HepG2 (cell line): Measurements from ENCODE around the gene SORBS2. TPM values are rescaled to one million over a fixed set of nuclear protein-coding genes. Genes with fewer than 3 reads are reported as not detected.

Source experiments
- ATAC-seq: fragments of 200-7000 bp; cut with Tn5 transposase; 3 replicates; pipeline ENCODE4 v1.9.1; 2020; ENCODE audit warnings: mild to moderate bottlenecking, moderate library complexity
- BruUV-seq: library from RNA; stranded (reverse); fragments of 400-500 nt; replicated peaks from 2 replicates; lab custom pipeline; 2021; lab: Mats Ljungman, UMichigan
- CTCF ChIA-PET: fragments of 300-600 bp; formaldehyde crosslinking; extraction: SDS; loops from one replicate; lab custom pipeline; 2021; ENCODE audit warnings: low total read pairs, inconsistent platforms, low intra/inter-chr PET ratio; lab: Yijun Ruan, JAX
- POLR2A ChIA-PET: fragments of 350-600 bp; sonication (Branson Sonifier 250); formaldehyde crosslinking; loops from one replicate; lab custom pipeline; 2020; ENCODE audit warnings: antibody characterized with exemption, inconsistent platforms; lab: Yijun Ruan, JAX
- DNase-seq: peaks from one replicate; pipeline ENCODE4 v3.0.0-alpha.2; 2015; ENCODE audit warnings: low spot score
- FAIRE-seq: peaks from 3 replicates; lab custom pipeline; 2011; peaks lifted over from hg19 to GRCh38; lab: Jason Lieb, UNC
- H2AFZ ChIP-seq: one replicate; pipeline ENCODE4 v1.6.1; 2011; ENCODE audit warnings: low read length, inconsistent platforms
- H3K27ac ChIP-seq: fragments of 300-600 bp; 3 replicates; pipeline ENCODE4 v1.8.0; 2011; ENCODE audit warnings: mixed run types, mild to moderate bottlenecking, mixed read lengths, low read length, inconsistent platforms; ENCODE audit not compliant: insufficient read depth; ENCODE audit errors: extremely low read length
- H3K27me3 ChIP-seq, 2 experiments: fragments of 200-600 bp in 1 of 2; 2 replicates in 1 of 2; 3 replicates in 1 of 2; pipeline versions ENCODE4 v1.6.0 to v1.8.0; 2011; ENCODE audit warnings: low read length in 2 of 2, mild to moderate bottlenecking in 2 of 2, moderate library complexity in 2 of 2, inconsistent platforms in 1 of 2; ENCODE audit not compliant: insufficient read depth in 2 of 2, control insufficient read depth in 1 of 2
- H3K36me3 ChIP-seq, 2 experiments: fragments of 200-600 bp in 1 of 2; replicated peaks in 1 of 2; 2 replicates in 1 of 2; 3 replicates in 1 of 2; pipeline versions ENCODE4 v1.5.1 to v1.8.0; 2011; ENCODE audit warnings: low read length in 2 of 2, inconsistent platforms in 1 of 2; ENCODE audit not compliant: insufficient read depth in 2 of 2, control insufficient read depth in 1 of 2
- H3K4me1 ChIP-seq: 2 replicates; pipeline ENCODE4 v1.5.1; 2012; ENCODE audit warnings: low read length, inconsistent platforms; ENCODE audit not compliant: insufficient read depth
- H3K4me2 ChIP-seq: 2 replicates; pipeline ENCODE4 v1.6.0; 2011; ENCODE audit warnings: low read depth, low read length, inconsistent platforms
- H3K4me3 ChIP-seq, 3 experiments: fragments of 200-600 bp in 1 of 3; sonication (generic), shearing (Covaris generic) in 1 of 3; replicated peaks in 1 of 3; 2 replicates each; pipeline ENCODE4 v1.5.1; 2011 to 2016; ENCODE audit warnings: low read length in 3 of 3, inconsistent platforms in 2 of 3, low read depth in 2 of 3, mild to moderate bottlenecking in 2 of 3, control low read depth in 1 of 3, mixed read lengths in 1 of 3; ENCODE audit not compliant: insufficient read depth in 1 of 3
- H3K79me2 ChIP-seq: one replicate; pipeline ENCODE4 v1.6.1; 2011; ENCODE audit warnings: low read length, inconsistent platforms; ENCODE audit not compliant: insufficient read depth
- H3K9ac ChIP-seq: 2 replicates; pipeline ENCODE4 v1.6.0; 2011; ENCODE audit warnings: mild to moderate bottlenecking, low read depth, low read length, inconsistent platforms; ENCODE audit not compliant: insufficient read depth
- H3K9me3 ChIP-seq: 2 replicates; pipeline ENCODE4 v1.5.1; 2012; ENCODE audit warnings: mild to moderate bottlenecking, low read length
- H4K20me1 ChIP-seq: 2 replicates; pipeline ENCODE4 v1.6.0; 2011; ENCODE audit warnings: inconsistent platforms, mild to moderate bottlenecking, low read length, moderate library complexity; ENCODE audit not compliant: insufficient read depth
- ASH2L ChIP-seq: fragments of 300-600, 200-600 bp; sonication (generic); IDR thresholded peaks from 2 replicates; pipeline ENCODE4 v1.7.0; 2017; ENCODE audit warnings: low read depth, mild to moderate bottlenecking, moderate library complexity, mixed read lengths, low read length; ENCODE audit not compliant: insufficient read length
- KDM5A ChIP-seq: fragments of 200-600 bp; sonication (generic); IDR thresholded peaks from 2 replicates; pipeline ENCODE4 v1.7.0; 2018; ENCODE audit warnings: antibody characterized with exemption, mild to moderate bottlenecking, low read length, borderline replicate concordance
- SIX4 ChIP-seq: sonication (generic); formaldehyde crosslinking; IDR thresholded peaks from 2 replicates; pipeline ENCODE4 v1.4.0; 2020; ENCODE audit warnings: missing genetic modification reagents
- SRSF9 ChIP-seq: fragments of 200-400 bp; formaldehyde crosslinking; IDR thresholded peaks from 2 replicates; pipeline ENCODE4 v1.6.1; 2018; ENCODE audit warnings: borderline replicate concordance, mild to moderate bottlenecking, low read depth, low read length; ENCODE audit not compliant: insufficient read depth, poor library complexity, severe bottlenecking
- ZFP82 ChIP-seq: sonication (generic); formaldehyde crosslinking; IDR thresholded peaks from 2 replicates; pipeline ENCODE4 v1.5.1; 2020; ENCODE audit warnings: mild to moderate bottlenecking, missing genetic modification reagents, borderline replicate concordance
- ZSCAN12 ChIP-seq: sonication (generic); formaldehyde crosslinking; IDR thresholded peaks from 2 replicates; pipeline ENCODE4 v1.9.0; 2021; ENCODE audit warnings: mild to moderate bottlenecking, missing genetic modification reagents
- WGBS: methylation state at CpG from one replicate; pipeline ENCODE4 v1.1.6; 2017; ENCODE audit warnings: low lambda C conversion rate; 5-methylcytosine and 5-hydroxymethylcytosine counted together
- in situ Hi-C: cut with HindIII; loops from 2 replicates; pipeline ENCODE4 v1.10.0; 2017; ENCODE audit warnings: low pct_unique_long_range_greater_than_20kb; ENCODE audit not compliant: extremely low pct_ligation_motif_present
- intact Hi-C: fragments of 100-400 bp; cut with micrococcal nuclease; formaldehyde crosslinking; loops from one replicate; pipeline ENCODE4 v1.10.0; 2022; ENCODE audit not compliant: unreplicated experiment
- polyA plus RNA-seq, 8 experiments: library from polyadenylated mRNA; depleted of rRNA in 3 of 8; stranded (reverse) in 7 of 8; unstranded in 1 of 8; fragments of >200 nt; fragmentation: Illumina TruSeq in 4 of 8; extraction: Trizol in 4 of 8; gene quantifications; 2 replicates each; pipeline versions ENCODE4 v1.2.1 to v1.2.3, GENCODE V29; 2011 to 2016; ENCODE audit warnings: low read depth in 4 of 8, missing spikeins in 1 of 8, mixed read lengths in 1 of 8; ENCODE audit not compliant: insufficient read depth in 1 of 8
- total RNA-seq, 5 experiments: library from RNA; depleted of rRNA; stranded (reverse); fragments of >200 nt; fragmentation: Illumina TruSeq; extraction: Trizol; gene quantifications; 2 replicates each; pipeline ENCODE4 v1.2.3, GENCODE V29; 2016; ENCODE audit warnings: low read depth in 1 of 5
- TF ChIP-seq, protein P1 (sequence below), 2 experiments: fragments of 450-650 bp in 1 of 2; sonication (generic) in 1 of 2; formaldehyde crosslinking; IDR thresholded peaks; 2 replicates each; pipeline versions ENCODE4 v1.5.0 to v1.8.0; 2020 to 2022; ENCODE audit warnings: mild to moderate bottlenecking in 1 of 2, missing genetic modification reagents in 1 of 2
- TF ChIP-seq, protein P2 (sequence below): IDR thresholded peaks from 2 replicates; pipeline ENCODE4 v1.6.1; 2016; ENCODE audit warnings: mild to moderate bottlenecking

The SORBS2 gene
- total and polyA plus RNA-seq, 2 of the 13 experiments (the other 11 are each of a cell fraction or from before 2014, with no cell fraction given): 25.0 to 80.5 TPM

DNA sequence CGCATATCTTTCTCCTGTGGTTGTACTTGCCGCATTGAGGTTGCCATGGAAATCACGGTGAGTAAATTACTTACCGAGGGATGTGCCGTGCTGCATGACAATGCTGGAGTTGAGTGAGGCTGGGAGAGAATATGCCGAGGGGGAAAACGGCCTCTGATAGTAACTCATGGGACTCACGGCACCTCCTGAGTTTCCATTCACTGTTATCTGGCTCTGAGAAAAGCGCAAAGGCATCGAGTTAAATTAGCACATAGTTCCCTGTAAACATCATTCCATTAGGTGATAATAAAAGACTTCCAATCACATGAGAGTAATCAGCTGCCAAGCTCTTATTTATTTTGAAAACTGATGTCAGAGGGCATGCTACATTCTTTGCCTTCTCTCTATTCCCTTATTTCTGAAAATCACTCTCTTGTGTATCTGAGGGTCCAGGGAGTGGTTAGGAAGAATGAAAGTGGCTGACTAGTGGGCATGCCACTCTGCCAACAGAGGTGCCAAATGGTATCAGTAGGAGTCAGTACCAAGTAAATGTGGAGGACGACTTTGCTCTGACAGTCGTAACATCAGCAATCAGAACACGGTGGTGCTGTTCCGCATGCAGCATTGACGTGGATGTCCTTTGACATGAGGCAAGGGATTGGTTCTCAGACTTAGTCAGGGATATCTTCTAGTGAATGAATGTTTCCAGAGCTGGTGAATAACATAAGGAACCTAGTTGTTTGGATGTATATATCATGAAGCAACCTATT, 149.8 kb downstream of the SORBS2 start:
- H3K79me2 ChIP-seq: no peaks in the 10 kb centered on the region
- no peaks in the 10 kb centered on the region for H3K4me1 ChIP-seq
- no peak overlapping the region for H3K9ac ChIP-seq
- H3K27me3 ChIP-seq: no peaks in the 10 kb centered on the region
- no peak for FAIRE-seq
- H3K9me3 ChIP-seq: no peaks in the 10 kb centered on the region
- BruUV-seq: no TSS peak
- intact Hi-C loops: no loop called here
- ATAC-seq: no peak
- no peak for DNase-seq
- no peak for TF ChIP-seq ZSCAN12
- no peak for TF ChIP-seq SRSF9
- TF ChIP-seq, protein P1, sequence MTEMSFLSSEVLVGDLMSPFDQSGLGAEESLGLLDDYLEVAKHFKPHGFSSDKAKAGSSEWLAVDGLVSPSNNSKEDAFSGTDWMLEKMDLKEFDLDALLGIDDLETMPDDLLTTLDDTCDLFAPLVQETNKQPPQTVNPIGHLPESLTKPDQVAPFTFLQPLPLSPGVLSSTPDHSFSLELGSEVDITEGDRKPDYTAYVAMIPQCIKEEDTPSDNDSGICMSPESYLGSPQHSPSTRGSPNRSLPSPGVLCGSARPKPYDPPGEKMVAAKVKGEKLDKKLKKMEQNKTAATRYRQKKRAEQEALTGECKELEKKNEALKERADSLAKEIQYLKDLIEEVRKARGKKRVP (CRISPR knock-in tag; IDR thresholded peaks at IDR 0.05): no peak
- TF ChIP-seq SIX4 (CRISPR knock-in tag): no peak
- TF ChIP-seq, protein P2, sequence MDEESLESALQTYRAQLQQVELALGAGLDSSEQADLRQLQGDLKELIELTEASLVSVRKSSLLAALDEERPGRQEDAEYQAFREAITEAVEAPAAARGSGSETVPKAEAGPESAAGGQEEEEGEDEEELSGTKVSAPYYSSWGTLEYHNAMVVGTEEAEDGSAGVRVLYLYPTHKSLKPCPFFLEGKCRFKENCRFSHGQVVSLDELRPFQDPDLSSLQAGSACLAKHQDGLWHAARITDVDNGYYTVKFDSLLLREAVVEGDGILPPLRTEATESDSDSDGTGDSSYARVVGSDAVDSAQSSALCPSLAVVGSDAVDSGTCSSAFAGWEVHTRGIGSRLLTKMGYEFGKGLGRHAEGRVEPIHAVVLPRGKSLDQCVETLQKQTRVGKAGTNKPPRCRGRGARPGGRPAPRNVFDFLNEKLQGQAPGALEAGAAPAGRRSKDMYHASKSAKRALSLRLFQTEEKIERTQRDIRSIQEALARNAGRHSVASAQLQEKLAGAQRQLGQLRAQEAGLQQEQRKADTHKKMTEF (CRISPR knock-in tag): no peak
- no peak for TF ChIP-seq ASH2L
- TF ChIP-seq ZFP82: no peak
- no peak for TF ChIP-seq KDM5A
- TF ChIP-seq, all 625 proteins: peak for 0
- H3K36me3 ChIP-seq: peaks cover 14 to 35% of the 10 kb centered on the region in 2 experiments
- H3K4me2 ChIP-seq: no peak overlapping the region
- H3K27ac ChIP-seq: no peak overlapping the region
- CTCF ChIA-PET: no interaction called here
- in situ Hi-C loops: no loop called here
- H2AFZ ChIP-seq: no peak overlapping the region
- no peak overlapping the region for H3K4me3 ChIP-seq
- POLR2A ChIA-PET: no interaction called here
- 97% methylated on average over 15 of the region's 15 CpGs for WGBS
- no peaks in the 10 kb centered on the region for H4K20me1 ChIP-seq
